ENCODE measurements around the gene C3orf20.

DNA sequence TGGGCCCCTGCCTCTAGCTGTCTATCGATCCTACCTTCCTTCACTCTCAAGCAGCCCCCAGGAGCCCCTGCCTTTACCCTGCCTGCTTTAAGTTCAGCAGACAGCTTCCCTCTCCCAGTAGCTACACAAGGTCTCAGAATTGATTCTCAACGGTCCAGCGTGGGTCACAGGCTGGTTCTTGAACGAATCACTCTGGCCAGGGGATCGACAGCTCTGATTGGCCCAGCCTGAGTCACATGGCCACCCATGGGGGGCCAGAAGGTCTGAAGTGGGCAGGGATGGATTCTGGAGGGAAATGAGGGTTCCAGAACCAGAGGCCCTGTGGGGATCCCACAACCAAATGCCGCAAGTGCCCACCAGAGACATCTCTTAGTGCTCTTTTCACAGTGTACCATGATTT lies 47.1 kb upstream of the C3orf20 start:
- TF ChIP-seq, protein P1, sequence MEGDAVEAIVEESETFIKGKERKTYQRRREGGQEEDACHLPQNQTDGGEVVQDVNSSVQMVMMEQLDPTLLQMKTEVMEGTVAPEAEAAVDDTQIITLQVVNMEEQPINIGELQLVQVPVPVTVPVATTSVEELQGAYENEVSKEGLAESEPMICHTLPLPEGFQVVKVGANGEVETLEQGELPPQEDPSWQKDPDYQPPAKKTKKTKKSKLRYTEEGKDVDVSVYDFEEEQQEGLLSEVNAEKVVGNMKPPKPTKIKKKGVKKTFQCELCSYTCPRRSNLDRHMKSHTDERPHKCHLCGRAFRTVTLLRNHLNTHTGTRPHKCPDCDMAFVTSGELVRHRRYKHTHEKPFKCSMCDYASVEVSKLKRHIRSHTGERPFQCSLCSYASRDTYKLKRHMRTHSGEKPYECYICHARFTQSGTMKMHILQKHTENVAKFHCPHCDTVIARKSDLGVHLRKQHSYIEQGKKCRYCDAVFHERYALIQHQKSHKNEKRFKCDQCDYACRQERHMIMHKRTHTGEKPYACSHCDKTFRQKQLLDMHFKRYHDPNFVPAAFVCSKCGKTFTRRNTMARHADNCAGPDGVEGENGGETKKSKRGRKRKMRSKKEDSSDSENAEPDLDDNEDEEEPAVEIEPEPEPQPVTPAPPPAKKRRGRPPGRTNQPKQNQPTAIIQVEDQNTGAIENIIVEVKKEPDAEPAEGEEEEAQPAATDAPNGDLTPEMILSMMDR (IDR thresholded peaks at IDR 0.05 in 4 of 5, conservative IDR thresholded peaks at IDR 0.05 in 1 of 5), result no peak
- no peak for TF ChIP-seq POLR2A (IDR thresholded peaks at IDR 0.05)

Measured in gastrocnemius medialis (tissue), 4 donors.